GM19455 (cell line): ENCODE measurements around the gene SLC38A10.

Experiments
- ATAC-seq: cut with Tn5 transposase; IDR thresholded peaks from one replicate; pipeline ENCODE4 v1.9.1; 2021; ENCODE audit not compliant: unreplicated experiment

The SLC38A10 gene

GRCh38 chr17:81299846-81300585 lies 4.9 kb upstream of the SLC38A10 start:
- ATAC-seq, result no peak

DNA sequence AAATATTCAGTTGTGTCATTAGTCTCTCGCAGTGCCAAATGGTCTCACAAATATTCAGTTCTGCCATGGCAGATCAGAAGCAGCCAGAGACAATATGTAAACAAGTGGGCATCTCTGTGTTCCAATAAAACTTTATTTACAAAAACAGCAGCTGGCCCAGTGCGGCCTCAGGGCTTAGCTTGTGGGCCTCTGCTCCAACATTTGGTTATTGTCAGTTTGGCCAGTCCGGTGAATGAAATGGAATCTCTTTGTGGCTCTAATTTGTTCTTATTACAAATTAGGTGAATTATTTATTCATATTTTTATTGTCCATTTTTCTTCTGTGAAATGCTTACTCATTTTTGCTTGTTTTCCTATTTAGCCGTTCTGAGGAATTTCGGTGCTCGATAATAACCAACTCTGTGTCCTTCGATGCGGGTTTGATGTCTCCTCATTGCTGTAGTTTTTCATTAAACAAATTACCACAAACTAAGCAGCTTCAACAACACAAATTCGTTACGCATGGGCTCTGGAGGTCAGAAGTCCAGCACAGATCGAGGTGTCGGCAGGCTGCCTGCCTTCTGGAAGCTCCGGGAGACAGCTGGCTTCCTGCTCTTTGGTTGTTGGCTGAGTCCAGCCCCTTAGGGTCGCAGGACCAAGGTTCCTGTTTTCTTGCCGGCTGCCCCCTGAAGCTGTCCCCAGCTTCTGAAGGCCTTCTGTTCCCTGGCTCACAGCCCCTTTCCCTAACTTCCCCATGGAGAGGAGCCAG lies 4.1 kb upstream of the SLC38A10 start:
- ATAC-seq, result no peak

- ATAC-seq, result no peak
Measured at GRCh38 chr17:81298325-81298990, 3.4 kb upstream of the SLC38A10 start.

GRCh38 chr17:81295676-81296381 lies 722 bp upstream of the SLC38A10 start:
- ATAC-seq, result peak; percentile 16

DNA sequence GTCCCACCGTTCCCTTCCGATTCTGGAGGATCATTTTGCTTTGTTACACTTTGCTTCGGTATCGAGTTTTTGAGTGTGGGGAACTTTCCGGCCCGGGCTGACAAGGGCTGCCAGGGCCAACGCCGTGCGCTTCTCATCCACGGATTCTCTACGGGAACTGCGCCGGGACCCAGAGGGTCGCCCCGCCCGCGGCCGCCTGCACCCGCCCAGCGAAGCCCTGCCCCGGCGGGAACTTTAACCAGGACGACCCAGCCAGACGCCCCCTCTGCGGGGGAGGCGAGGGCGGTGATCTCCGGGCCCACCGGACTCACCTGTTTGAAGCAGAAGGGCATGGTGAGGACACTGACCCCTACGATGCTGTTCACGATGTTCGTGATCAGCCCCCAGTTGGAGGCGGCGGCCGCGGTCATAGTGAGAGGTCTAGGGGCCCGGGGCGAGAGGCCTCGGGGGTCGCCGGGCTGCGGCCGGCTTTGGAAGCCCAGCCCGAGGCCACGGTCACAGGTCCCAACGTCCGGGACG lies 536 bp downstream of the SLC38A10 start:
- ATAC-seq, result peak; percentile 17

DNA sequence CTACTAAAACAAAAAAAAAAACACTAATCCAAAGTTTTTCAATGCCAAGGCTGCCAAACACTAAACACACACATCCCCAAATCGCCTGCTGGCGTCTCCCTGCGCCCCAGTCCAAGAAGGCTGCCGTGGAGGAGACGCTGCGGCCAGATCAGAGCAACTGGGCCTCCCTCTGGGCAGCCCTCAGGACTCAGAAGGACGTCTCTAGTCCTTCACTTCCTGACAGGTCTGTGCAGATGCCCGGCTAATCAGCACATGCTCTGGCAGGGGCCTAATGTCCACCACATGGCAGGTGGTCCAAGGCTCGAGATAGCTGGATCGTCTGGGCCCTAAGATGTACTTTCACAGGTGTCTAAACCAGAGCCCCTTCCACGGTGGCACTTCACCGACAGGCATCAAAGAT lies 2.7 kb downstream of the SLC38A10 start:
- ATAC-seq, result no peak

GRCh38 chr17:81291662-81292061 lies 3.4 kb downstream of the SLC38A10 start:
- ATAC-seq, result no peak

DNA sequence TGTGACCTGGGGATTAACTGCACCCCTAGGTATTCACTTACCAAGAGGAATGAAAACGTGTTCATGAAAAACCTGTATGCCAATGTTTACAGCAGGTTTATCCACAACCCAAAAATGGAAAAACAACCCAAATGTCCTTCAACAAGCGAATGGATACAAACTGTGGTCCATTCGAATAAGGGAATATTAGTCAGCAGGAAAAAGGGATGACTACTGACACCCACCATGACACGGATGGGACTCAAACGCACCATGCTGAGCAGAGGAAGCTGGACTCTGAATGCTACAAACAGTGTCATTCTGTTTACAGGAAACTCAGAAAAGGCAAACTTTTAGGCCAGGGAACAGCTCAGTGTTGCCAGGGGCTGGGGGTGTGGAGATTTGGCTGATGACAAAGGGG lies 4.9 kb downstream of the SLC38A10 start:
- ATAC-seq, result no peak

GRCh38 chr17:81289627-81290026 lies 5.5 kb downstream of the SLC38A10 start:
- no peak for ATAC-seq

DNA sequence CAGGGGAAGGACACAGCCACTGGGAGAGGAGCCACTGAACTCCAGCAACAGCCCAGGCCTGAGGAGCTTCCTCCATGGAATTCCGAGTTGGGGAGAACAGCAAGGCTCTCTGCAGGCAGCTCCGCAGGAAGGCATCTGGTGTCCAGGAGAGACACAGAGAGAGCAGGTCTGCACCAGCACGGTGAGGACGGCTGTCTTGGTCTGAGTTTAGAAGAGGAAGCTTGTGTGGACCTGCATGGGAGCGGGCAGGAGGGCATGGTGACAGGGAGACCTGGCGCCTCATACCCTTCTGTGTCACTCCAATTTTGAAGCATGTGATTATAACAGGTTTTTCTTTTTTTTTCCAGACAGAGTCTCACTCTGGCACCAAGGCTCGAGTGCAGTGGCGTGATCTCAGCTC lies 6.4 kb downstream of the SLC38A10 start:
- no peak for ATAC-seq

- no peak for ATAC-seq
Measured at GRCh38 chr17:81287741-81288430, 7.2 kb downstream of the SLC38A10 start.

DNA sequence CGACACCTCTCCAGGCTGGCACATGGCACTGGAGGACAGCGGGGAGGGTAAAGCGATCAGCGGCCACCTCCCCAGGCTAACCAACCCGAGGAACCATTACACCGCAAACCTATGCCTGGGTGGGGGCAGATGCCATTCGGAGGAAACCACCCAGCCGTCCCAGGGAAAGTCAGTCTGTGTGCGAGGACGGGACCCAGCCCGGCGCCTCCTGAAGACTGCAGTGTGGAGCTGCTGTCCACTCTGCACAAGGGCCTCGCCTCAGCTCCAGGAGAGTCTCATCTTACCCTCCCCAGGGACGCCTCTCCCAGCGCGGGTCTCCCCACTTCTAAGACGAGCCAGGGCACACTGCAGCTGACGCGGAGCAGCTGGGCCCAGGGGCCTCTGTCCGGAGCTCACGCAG lies 8.0 kb downstream of the SLC38A10 start:
- no peak for ATAC-seq

DNA sequence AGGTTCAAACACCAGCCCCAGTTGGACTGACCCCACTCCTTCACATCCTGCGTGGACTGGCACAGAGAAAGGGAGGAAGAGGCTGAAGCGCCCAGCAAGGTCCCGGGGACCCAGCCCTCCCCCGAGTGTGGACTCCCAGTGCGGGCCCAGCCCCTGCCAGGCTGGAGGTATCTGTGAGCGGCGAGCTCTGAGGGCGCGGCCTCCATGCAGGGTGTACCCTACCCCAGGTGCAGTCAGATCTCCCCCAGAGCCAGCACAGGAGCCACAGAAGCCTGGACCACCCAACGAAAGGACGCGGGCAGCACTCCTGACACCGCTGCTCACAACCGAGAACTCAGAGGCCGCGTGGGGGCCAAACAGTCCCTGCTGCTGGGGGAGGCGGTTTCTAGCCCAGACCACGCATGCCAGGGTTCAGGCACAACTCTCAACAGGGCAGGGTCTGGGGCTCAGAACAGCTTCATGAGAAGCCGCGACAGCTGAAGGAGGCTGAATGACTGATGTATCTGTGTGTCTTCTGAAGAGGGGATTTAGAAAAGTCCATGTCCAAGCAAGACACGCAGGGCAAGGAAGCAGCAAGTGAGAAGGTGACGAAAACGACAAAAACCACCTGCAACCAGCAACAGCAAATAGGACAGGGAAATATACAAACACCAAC lies 8.5 kb downstream of the SLC38A10 start:
- no peak for ATAC-seq

GRCh38 chr17:81285894-81286293 lies 9.2 kb downstream of the SLC38A10 start:
- no peak for ATAC-seq

DNA sequence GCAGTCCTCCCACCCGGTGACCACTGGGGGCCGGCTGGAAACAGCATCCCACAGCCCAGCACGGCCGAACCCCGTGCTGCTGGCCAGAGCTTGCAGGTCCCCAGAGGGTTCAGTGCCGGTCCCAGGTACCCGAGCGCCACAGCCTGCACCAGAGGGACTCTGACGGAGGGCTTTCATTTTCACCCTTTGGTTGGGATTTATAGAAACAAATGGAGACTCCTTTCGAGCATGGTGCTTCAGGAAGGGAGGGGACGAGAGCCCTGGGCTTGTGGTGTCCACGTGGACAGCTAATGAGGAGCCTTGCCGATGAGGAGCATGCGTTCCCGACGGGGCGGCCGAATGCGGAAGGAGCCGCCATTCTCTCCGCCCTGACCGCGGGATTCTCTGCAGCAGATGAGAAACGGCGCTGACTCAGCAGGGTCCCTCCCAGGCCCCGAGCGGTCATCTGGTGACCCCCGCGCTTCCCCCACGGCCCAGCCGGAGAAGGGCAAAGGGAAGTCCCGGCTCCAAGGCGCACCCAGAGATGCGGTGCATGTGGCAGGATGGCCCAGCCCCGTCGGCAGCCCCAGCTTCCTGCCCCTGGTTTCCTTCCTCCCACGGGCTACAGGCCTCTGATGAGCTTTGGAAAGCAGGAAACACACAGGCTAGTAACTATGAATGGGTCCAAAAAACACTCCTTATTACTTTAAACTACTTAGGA lies 9.8 kb downstream of the SLC38A10 start:
- ATAC-seq, result no peak

- ATAC-seq, result no peak
Measured at GRCh38 chr17:81282876-81283275, 12.2 kb downstream of the SLC38A10 start.

DNA sequence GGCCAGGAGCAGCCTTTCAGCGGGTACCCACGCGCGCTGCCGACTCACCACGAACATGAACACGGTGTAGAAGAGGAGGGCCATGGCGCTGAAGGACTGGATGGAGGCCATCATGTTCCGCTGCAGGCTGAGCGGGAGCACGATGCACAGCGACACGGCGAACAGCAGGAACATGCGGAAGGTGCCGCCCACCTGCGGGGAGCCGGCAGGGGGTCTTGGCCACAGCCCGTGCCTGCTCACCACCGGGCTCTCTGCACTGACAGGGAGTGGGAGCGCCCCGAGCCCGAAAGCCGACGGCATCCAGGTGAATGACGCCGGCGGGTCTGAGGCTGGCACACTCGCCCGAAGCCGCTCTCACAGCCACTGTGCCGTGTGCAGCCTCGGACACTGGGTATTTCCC lies 13.0 kb downstream of the SLC38A10 start:
- ATAC-seq, result no peak

DNA sequence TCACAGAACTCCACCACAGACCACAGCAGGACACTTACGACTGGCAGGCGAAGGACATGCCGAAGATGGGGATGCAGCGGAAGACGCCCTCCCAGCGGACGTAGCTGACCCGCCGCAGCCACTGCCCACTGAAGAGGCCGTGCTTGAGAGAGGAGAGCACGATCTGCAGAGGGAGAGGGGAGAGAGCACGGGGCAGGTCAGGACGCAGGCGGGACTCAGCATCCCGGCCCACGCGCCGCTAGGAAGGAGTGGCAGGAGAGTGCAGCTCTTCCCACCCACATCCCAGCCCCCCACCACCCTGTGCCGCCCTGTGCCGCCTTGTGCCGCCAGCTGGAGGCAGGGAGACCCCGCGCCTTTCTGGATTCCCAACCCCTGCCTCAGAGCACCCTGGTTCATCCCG lies 14.5 kb downstream of the SLC38A10 start:
- no peak for ATAC-seq
